ENCODE measurements around the gene SLC38A3. TPM values are rescaled to one million over a fixed set of nuclear protein-coding genes. Genes with fewer than 3 reads are reported as not detected.

Gene SLC38A3
- total RNA-seq, 4 donors from 2014 or later: 0.62 TPM; not detected in 3

DNA sequence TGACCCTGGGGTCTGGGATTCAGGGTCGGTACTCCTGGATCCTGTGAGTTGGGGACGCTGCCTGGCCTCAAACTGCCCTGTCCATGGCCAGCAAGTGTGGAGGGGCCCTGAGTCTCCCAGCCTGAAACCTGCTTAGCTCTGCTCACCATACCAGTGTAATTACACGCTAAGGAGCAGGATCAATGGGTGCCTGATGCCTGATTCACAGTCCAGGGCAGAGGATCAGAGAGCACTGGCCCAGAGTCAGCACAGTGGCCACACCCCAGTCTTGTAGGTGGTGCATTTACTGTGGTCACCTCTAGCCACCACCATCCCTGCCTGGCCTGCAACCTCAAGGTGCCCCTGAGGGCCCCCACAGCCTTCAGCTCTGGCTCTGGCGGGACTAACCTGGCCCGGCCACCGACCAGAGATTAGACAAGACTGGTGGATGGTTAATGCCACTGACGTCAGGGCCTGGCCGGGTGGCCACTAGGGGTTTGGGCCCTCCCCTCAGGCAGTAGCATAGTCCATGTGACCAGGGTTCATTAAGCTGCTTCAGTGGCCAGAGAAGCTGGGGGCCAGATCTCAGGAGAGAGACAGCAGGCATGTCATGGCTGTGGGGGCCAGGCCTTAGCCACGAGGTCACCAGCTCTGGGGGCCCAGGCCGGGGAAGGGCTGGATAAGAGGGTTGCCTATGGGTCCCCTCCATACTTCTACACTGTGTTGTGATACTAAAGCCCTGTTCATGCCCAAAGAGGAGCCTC, 3.3 kb upstream of the SLC38A3 start:
- no peak for DNase-seq (ENCODE audit: low spot score in 2 of 2)
- H3K4me3 ChIP-seq (ENCODE audit: low read depth, poor library complexity, severe bottlenecking): no peak overlapping the region
- 85 to 88% methylated on average over 8 to 10 of the region's 10 CpGs for WGBS, 2 donors
- no peak for TF ChIP-seq POLR2A (IDR thresholded peaks at IDR 0.05)
- TF ChIP-seq, protein P1, sequence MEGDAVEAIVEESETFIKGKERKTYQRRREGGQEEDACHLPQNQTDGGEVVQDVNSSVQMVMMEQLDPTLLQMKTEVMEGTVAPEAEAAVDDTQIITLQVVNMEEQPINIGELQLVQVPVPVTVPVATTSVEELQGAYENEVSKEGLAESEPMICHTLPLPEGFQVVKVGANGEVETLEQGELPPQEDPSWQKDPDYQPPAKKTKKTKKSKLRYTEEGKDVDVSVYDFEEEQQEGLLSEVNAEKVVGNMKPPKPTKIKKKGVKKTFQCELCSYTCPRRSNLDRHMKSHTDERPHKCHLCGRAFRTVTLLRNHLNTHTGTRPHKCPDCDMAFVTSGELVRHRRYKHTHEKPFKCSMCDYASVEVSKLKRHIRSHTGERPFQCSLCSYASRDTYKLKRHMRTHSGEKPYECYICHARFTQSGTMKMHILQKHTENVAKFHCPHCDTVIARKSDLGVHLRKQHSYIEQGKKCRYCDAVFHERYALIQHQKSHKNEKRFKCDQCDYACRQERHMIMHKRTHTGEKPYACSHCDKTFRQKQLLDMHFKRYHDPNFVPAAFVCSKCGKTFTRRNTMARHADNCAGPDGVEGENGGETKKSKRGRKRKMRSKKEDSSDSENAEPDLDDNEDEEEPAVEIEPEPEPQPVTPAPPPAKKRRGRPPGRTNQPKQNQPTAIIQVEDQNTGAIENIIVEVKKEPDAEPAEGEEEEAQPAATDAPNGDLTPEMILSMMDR (IDR thresholded peaks at IDR 0.05): no peak
- intact Hi-C loops (cut with DNase I; ENCODE audit: low total_unique reads): no loop called here

DNA sequence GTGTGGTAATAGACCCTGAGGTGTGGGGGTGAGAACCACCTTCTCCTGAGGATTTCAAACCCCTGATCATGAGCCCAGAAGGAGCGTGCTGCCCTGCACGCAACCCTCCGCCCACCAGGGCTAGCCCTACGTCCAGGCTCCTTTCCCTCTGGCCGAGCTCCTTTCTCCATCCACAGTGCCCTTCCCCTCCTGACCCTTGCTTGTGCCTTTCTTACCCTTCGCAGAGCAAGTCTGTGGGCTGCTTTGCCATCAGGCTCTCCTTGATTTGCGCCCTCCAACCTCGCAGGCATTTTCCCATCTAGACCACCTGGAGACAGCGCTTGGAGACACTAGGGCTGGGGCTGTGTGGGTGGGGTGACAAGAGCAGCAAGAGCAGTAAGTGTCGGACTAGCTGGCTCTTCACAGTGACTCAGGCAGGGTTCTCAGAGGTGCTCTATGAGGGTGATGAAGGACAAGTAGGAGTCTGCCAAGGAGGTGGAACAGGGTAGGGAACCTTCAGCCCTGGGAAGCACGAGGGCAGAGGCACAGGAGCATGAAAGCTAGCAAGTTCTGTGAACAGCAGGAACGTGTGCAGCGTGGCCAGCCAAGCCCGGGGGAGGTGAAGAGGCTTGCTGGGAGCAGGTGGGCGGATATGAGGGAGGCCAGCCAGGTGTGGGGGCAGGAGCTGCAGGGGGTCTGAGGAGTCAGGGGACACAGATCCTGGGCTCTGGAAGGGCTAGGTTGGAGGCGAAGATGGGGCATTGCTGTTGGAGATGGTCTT, 2.5 kb upstream of the SLC38A3 start:
- no peak for DNase-seq (ENCODE audit: low spot score in 2 of 2)
- TF ChIP-seq, protein P1 (IDR thresholded peaks at IDR 0.05): no peak
- TF ChIP-seq POLR2A (IDR thresholded peaks at IDR 0.05): no peak
- WGBS, 2 donors: 84 to 86% methylated on average over 16 of the region's 16 CpGs
- intact Hi-C loops (cut with DNase I; ENCODE audit: low total_unique reads): no loop called here
- no peak overlapping the region for H3K4me3 ChIP-seq (ENCODE audit: low read depth, poor library complexity, severe bottlenecking)

DNA sequence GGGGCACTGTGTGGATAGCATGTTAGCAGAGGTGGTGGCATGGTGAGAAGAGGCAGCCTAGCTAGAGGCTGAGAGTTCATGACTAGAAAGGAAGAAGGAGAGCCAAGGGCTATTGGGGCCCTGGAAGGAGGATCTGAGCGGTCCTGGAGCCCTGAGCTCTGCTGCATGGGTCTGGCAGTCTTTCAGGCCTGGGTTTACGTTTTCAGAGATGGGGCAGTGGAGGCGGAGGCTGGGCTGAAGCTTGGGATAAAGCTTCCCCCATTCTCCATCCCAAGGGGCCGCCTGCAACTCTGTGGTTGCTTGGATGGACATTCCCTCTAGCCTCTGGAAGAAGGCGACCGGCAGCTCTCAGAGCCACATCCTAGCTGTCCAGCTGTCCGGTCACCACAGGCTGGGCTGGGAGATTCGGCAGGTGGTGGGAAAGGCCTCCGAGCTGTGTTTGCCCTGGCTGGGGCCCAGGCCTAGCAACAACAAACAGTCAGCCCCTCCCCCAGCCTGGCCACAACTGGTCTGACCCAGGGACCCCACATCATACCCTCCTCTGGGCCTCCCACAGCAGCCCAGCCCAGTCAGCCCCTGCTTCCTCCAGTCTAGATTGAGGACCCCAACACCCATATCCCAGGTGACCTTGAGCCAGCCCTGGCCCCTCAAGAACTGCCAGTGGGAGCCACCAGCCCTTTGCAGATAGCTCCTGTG, 1.8 kb upstream of the SLC38A3 start:
- DNase-seq (ENCODE audit: low spot score in 2 of 2): no peak
- WGBS, 2 donors: 86 to 87% methylated on average over 6 to 9 of the region's 9 CpGs
- TF ChIP-seq, protein P1 (IDR thresholded peaks at IDR 0.05): no peak
- no peak for TF ChIP-seq POLR2A (IDR thresholded peaks at IDR 0.05)
- H3K4me3 ChIP-seq (ENCODE audit: low read depth, poor library complexity, severe bottlenecking): no peak overlapping the region
- intact Hi-C loops (cut with DNase I; ENCODE audit: low total_unique reads): no loop called here

DNA sequence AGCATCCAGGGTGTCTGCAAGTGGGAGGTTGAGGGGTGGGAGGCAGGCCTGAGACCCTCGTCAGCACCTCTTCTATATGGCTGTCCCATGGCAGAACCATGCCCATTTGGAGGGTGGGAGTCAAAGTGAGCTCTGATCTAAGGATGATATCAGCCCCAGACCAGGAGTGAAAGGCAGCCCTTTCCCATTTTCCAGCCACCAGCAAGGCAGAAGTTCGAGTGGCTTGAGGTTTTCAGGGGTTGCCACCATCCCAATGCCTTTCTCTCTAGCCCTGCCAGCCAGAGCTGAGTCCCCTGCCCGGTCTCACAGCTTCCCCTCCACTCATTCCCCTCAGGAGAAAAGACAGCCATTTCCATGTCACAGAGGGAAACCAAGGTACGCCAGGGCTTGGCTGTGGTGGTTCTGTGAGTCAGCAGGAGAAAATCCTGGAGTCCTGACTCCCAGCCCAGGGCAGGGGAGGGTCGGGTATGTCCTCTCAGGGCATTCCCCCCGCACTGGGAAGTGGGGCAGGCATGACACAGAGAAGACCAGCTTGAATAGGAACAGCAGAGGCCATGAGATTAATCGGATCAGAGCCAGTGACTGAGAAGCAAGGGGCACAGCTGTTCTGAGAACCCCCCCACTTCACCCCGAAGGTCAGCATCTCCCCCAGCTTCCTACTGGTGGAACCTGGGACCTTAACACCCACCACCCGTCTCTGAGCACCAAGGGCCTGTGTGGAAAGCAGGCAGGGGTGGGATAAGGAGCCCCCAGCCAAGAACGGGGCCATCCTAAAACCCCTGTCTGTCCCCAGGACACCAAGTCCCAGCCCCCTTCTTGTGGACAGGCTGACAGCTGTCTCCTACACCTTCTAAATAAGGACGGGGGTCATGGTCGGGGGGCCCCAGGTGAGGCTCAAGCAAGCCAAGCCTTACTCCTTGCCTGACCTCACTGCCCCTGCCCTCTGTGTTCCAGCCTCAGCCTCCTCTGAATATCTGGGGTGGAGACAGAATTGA, 965 bp upstream of the SLC38A3 start:
- no peak overlapping the region for H3K4me3 ChIP-seq (ENCODE audit: low read depth, poor library complexity, severe bottlenecking)
- TF ChIP-seq POLR2A (IDR thresholded peaks at IDR 0.05): no peak
- TF ChIP-seq, protein P1 (IDR thresholded peaks at IDR 0.05): no peak
- WGBS, 2 donors: 67 to 69% methylated on average over 12 of the region's 12 CpGs
- no peak for DNase-seq (ENCODE audit: low spot score in 2 of 2)
- intact Hi-C loops (cut with DNase I; ENCODE audit: low total_unique reads): no loop called here
